ENCODE results near the gene IFI6.

IFI6 gene

GRCh38 chr1:27669876-27670275 lies 2.1 kb downstream of the IFI6 start:
- TF ChIP-seq EZH2 (IDR thresholded peaks at IDR 0.05; ENCODE audit: borderline replicate concordance, low read length) = no peak
- no peak for TF ChIP-seq CTCF (IDR thresholded peaks at IDR 0.05; ENCODE audit: low read length)
- Histone ChIP-seq H4K20me1 (ENCODE audit: insufficient read depth, low read length) (no peaks in the 10 kb centered on the region), H3K27me3 (ENCODE audit: insufficient read depth, low read length) (no peaks in the 10 kb centered on the region), H2AFZ (ENCODE audit: low read length) (no peak overlapping the region), H3K9ac (ENCODE audit: low read length) (no peak overlapping the region), H3K36me3 (ENCODE audit: insufficient read depth, low read length) (no peaks in the 10 kb centered on the region), H3K9me3 (ENCODE audit: low read length) (no peaks in the 10 kb centered on the region), H3K79me2 (ENCODE audit: insufficient read depth, low read length) (no peaks in the 10 kb centered on the region), H3K27ac (ENCODE audit: low read depth, low read length, poor library complexity, severe bottlenecking) (no peak overlapping the region), H3K4me1 (ENCODE audit: insufficient read depth, low read length, severe bottlenecking) (peaks cover 21% of the 10 kb centered on the region), H3K4me3 (ENCODE audit: low read depth, low read length, poor library complexity, severe bottlenecking) (no peak overlapping the region), H3F3A (ENCODE audit: insufficient read depth, low read length) (no peaks in the 10 kb centered on the region), H3K9me2 (ENCODE audit: low read depth, low read length) (no peaks in the 10 kb centered on the region), H3K4me2 (ENCODE audit: low read length) (peak overlapping the region; percentile 99)

GRCh38 chr1:27668808-27669723 lies 2.9 kb downstream of the IFI6 start:
- H3K79me2 ChIP-seq (ENCODE audit: insufficient read depth, low read length) = no peaks in the 10 kb centered on the region
- peaks cover 21% of the 10 kb centered on the region for H3K4me1 ChIP-seq (ENCODE audit: insufficient read depth, low read length, severe bottlenecking)
- peak overlapping the region; percentile 96 for H2AFZ ChIP-seq (ENCODE audit: low read length)
- no peaks in the 10 kb centered on the region for H3F3A ChIP-seq (ENCODE audit: insufficient read depth, low read length)
- H3K27me3 ChIP-seq (ENCODE audit: insufficient read depth, low read length) = no peaks in the 10 kb centered on the region
- H3K9me2 ChIP-seq (ENCODE audit: low read depth, low read length) = no peaks in the 10 kb centered on the region
- H3K9ac ChIP-seq (ENCODE audit: low read length) = peak overlapping the region; percentile 50; the same call in 1 of the 2 replicates
- no peaks in the 10 kb centered on the region for H4K20me1 ChIP-seq (ENCODE audit: insufficient read depth, low read length)
- H3K27ac ChIP-seq (ENCODE audit: low read depth, low read length, poor library complexity, severe bottlenecking) = no peak overlapping the region
- TF ChIP-seq CTCF (IDR thresholded peaks at IDR 0.05; ENCODE audit: low read length) (peak; percentile 77), EZH2 (IDR thresholded peaks at IDR 0.05; ENCODE audit: borderline replicate concordance, low read length) (no peak)
- peak overlapping the region; percentile 99 for H3K4me2 ChIP-seq (ENCODE audit: low read length)
- H3K9me3 ChIP-seq (ENCODE audit: low read length) = no peaks in the 10 kb centered on the region
- H3K36me3 ChIP-seq (ENCODE audit: insufficient read depth, low read length) = no peaks in the 10 kb centered on the region
- H3K4me3 ChIP-seq (ENCODE audit: low read depth, low read length, poor library complexity, severe bottlenecking) = peak overlapping the region; percentile 60

- H3K9me3 ChIP-seq (ENCODE audit: low read length) = no peaks in the 10 kb centered on the region
- H3K9ac ChIP-seq (ENCODE audit: low read length) = no peak overlapping the region
- TF ChIP-seq EZH2 (IDR thresholded peaks at IDR 0.05; ENCODE audit: borderline replicate concordance, low read length) = no peak
- no peak for TF ChIP-seq CTCF (IDR thresholded peaks at IDR 0.05; ENCODE audit: low read length)
- no peaks in the 10 kb centered on the region for H3K27me3 ChIP-seq (ENCODE audit: insufficient read depth, low read length)
- H2AFZ ChIP-seq (ENCODE audit: low read length) = no peak overlapping the region
- no peaks in the 10 kb centered on the region for H3K9me2 ChIP-seq (ENCODE audit: low read depth, low read length)
- peaks cover 21% of the 10 kb centered on the region for H3K4me1 ChIP-seq (ENCODE audit: insufficient read depth, low read length, severe bottlenecking)
- H3K27ac ChIP-seq (ENCODE audit: low read depth, low read length, poor library complexity, severe bottlenecking) = no peak overlapping the region
- no peaks in the 10 kb centered on the region for H3K79me2 ChIP-seq (ENCODE audit: insufficient read depth, low read length)
- no peaks in the 10 kb centered on the region for H4K20me1 ChIP-seq (ENCODE audit: insufficient read depth, low read length)
- no peaks in the 10 kb centered on the region for H3F3A ChIP-seq (ENCODE audit: insufficient read depth, low read length)
- H3K4me3 ChIP-seq (ENCODE audit: low read depth, low read length, poor library complexity, severe bottlenecking) = no peak overlapping the region
- H3K4me2 ChIP-seq (ENCODE audit: low read length) = no peak overlapping the region
- H3K36me3 ChIP-seq (ENCODE audit: insufficient read depth, low read length) = no peaks in the 10 kb centered on the region
Observed at GRCh38 chr1:27668121-27668807, 3.7 kb downstream of the IFI6 start.
